ENCODE data around the gene CER1. TPM values are rescaled to one million over a fixed set of nuclear protein-coding genes. Genes with fewer than 3 reads are reported as not detected.

Gene CER1
- total and polyA plus RNA-seq, 9 of the 15 experiments (the other 6 are each of a cell fraction or from before 2014, with no cell fraction given), result not detected

GRCh38 chr9:14723301-14723700 is 768 bp upstream of the CER1 start:
- WGBS (ENCODE audit: insufficient coverage, low coverage, missing lambda C conversion rate), result 0% methylated on average over 3 of the region's 4 CpGs
- TF ChIP-seq FOXM1 (IDR thresholded peaks at IDR 0.05; ENCODE audit: low read depth) (no peak), FOXM1 (CRISPR knock-in tag; IDR thresholded peaks at IDR 0.05; ENCODE audit: low read depth) (no peak), PKNOX1 (IDR thresholded peaks at IDR 0.05) (no peak), RBM34 (IDR thresholded peaks at IDR 0.05; ENCODE audit: borderline replicate concordance, insufficient read depth, low read length) (no peak), SRSF7 (optimal IDR thresholded peaks at IDR 0.05; ENCODE audit: low read depth, low read length) (no peak), DACH1 (IDR thresholded peaks at IDR 0.05; ENCODE audit: partially characterized antibody) (no peak), ELF1 (tag; IDR thresholded peaks at IDR 0.05) (no peak)
- no TSS peak for BruUV-seq (replicated peaks)
- no peaks in the 10 kb centered on the region for H3K9me3 ChIP-seq (replicated peaks; ENCODE audit: control insufficient read depth, insufficient read depth, low read depth, low read length)
- in situ Hi-C loops (cut with MboI), result no loop called here
- H3K4me3 ChIP-seq, result no peak overlapping the region
- no peak for ATAC-seq
- no peak for FAIRE-seq
- DNase-seq (ENCODE audit: extremely low read depth in 1 of 4, low spot score in 3 of 4), result no peak
- no peaks in the 10 kb centered on the region for H3K79me2 ChIP-seq (ENCODE audit: control insufficient read depth, insufficient read depth, low read length)
- H3K27ac ChIP-seq (ENCODE audit: extremely low read depth, low read depth, low read length), result no peak overlapping the region
- H3K9me1 ChIP-seq (ENCODE audit: control insufficient read depth, insufficient read depth, low read length), result no peaks in the 10 kb centered on the region
- no peaks in the 10 kb centered on the region for H3K4me1 ChIP-seq (replicated peaks in 1 of 2; ENCODE audit: control insufficient read depth in 2 of 2, insufficient read depth in 2 of 2, low read length in 2 of 2)
- ChIA-PET POLR2A (no interaction called here), CTCF (ENCODE audit: low intra/inter-chr PET ratio) (no interaction called here)
- H3K4me2 ChIP-seq (ENCODE audit: insufficient read depth, low read length), result no peak overlapping the region
- H2AFZ ChIP-seq (ENCODE audit: low read depth, low read length), result no peak overlapping the region
- no peaks in the 10 kb centered on the region; a peak in 1 of 5 replicates for H3K27me3 ChIP-seq (ENCODE audit: control insufficient read depth in 2 of 2, insufficient read depth in 2 of 2, low read length in 2 of 2)
- no peaks in the 10 kb centered on the region for H4K20me1 ChIP-seq (replicated peaks; ENCODE audit: control insufficient read depth, insufficient read depth, low read length)
- H3K9ac ChIP-seq (ENCODE audit: insufficient read depth in 1 of 2, low read depth in 2 of 2, low read length in 2 of 2), result no peak overlapping the region
- intact Hi-C loops (cut with micrococcal nuclease), result no loop called here
- no peaks in the 10 kb centered on the region for H3K36me3 ChIP-seq (ENCODE audit: control insufficient read depth, insufficient read depth, low read length)

Measured in K562 (cell line).